Calu3 (cell line): Measurements from ENCODE around the gene MED12L. TPM values are rescaled to one million over a fixed set of nuclear protein-coding genes. Genes with fewer than 3 reads are reported as not detected.

Experiments
- BruUV-seq: library from RNA; stranded (reverse); fragments of 400-500 nt; replicated peaks from 2 replicates; lab custom pipeline; 2021; lab: Mats Ljungman, UMichigan
- CTCF ChIA-PET: fragments of 300-600 bp; sonication (Branson Sonifier 250); formaldehyde crosslinking; loops from one replicate; lab custom pipeline; 2022; ENCODE audit warnings: antibody characterized with exemption; lab: Charles Lee
- DNase-seq: peaks from one replicate; pipeline ENCODE4 v3.0.0; 2022
- H3K27ac Mint-ChIP-seq: one replicate; pipeline ENCODE4 v1.8.0; 2022; ENCODE audit warnings: mixed read lengths; ENCODE audit not compliant: unreplicated experiment
- H3K27me3 Mint-ChIP-seq: one replicate; pipeline ENCODE4 v1.8.0; 2022; ENCODE audit warnings: mixed read lengths; ENCODE audit not compliant: unreplicated experiment
- H3K36me3 Mint-ChIP-seq: one replicate; pipeline ENCODE4 v1.8.0; 2022; ENCODE audit warnings: mild to moderate bottlenecking, moderate library complexity, mixed read lengths; ENCODE audit not compliant: insufficient read depth, unreplicated experiment
- H3K4me1 Mint-ChIP-seq: one replicate; pipeline ENCODE4 v1.8.0; 2022; ENCODE audit warnings: mild to moderate bottlenecking, low read depth, mixed read lengths; ENCODE audit not compliant: unreplicated experiment
- H3K4me3 Mint-ChIP-seq: one replicate; pipeline ENCODE4 v1.8.0; 2022; ENCODE audit warnings: mild to moderate bottlenecking, low read depth, moderate library complexity, mixed read lengths; ENCODE audit not compliant: unreplicated experiment
- H3K9me3 Mint-ChIP-seq: one replicate; pipeline ENCODE4 v1.8.0; 2022; ENCODE audit warnings: low read depth, mixed read lengths; ENCODE audit not compliant: unreplicated experiment
- intact Hi-C: fragments of 100-400 bp; cut with micrococcal nuclease; formaldehyde crosslinking; loops from one replicate; pipeline ENCODE4 v1.10.0; 2022; ENCODE audit not compliant: unreplicated experiment
- total RNA-seq: library from RNA; stranded (reverse); gene quantifications from 2 replicates; pipeline ENCODE4 v1.2.3, GENCODE V29; 2022
- TF ChIP-seq, protein P1 (sequence below): fragments of 200-600 bp; IDR thresholded peaks from one replicate; pipeline ENCODE4 v1.8.0; 2022; ENCODE audit warnings: antibody characterized with exemption; ENCODE audit not compliant: unreplicated experiment

MED12L gene
- total RNA-seq, 1 experiment from 2014 or later: 4.6 TPM

DNA sequence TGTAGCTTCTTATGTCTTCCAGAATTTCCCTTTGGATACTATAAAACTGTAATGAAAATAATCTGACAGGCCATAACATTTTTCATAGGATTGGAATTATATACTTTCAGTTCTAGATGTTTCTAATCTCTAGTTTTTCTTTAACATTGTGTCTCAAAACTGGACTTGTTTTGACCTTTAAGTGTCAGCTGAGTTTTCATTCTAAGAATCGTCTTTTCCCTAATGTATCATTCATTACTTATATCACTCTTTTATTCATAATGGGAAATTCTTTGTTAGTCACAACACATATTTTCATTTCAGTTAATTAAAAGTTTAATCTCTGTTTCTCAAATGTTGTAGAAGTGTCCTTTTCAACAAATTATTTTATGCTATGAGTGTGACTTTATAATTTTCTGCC lies 105.6 kb downstream of the MED12L start:
- no peaks in the 10 kb centered on the region for H3K9me3 Mint-ChIP-seq
- no peak overlapping the region for H3K27ac Mint-ChIP-seq
- H3K27me3 Mint-ChIP-seq: no peaks in the 10 kb centered on the region
- H3K36me3 Mint-ChIP-seq: no peaks in the 10 kb centered on the region
- TF ChIP-seq, protein P1, sequence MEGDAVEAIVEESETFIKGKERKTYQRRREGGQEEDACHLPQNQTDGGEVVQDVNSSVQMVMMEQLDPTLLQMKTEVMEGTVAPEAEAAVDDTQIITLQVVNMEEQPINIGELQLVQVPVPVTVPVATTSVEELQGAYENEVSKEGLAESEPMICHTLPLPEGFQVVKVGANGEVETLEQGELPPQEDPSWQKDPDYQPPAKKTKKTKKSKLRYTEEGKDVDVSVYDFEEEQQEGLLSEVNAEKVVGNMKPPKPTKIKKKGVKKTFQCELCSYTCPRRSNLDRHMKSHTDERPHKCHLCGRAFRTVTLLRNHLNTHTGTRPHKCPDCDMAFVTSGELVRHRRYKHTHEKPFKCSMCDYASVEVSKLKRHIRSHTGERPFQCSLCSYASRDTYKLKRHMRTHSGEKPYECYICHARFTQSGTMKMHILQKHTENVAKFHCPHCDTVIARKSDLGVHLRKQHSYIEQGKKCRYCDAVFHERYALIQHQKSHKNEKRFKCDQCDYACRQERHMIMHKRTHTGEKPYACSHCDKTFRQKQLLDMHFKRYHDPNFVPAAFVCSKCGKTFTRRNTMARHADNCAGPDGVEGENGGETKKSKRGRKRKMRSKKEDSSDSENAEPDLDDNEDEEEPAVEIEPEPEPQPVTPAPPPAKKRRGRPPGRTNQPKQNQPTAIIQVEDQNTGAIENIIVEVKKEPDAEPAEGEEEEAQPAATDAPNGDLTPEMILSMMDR: no peak
- no TSS peak for BruUV-seq
- CTCF ChIA-PET: no interaction called here
- no peak for DNase-seq
- intact Hi-C loops: no loop called here
- H3K4me1 Mint-ChIP-seq: no peaks in the 10 kb centered on the region
- no peak overlapping the region for H3K4me3 Mint-ChIP-seq

GRCh38 chr3:151192545-151192944 lies 107.1 kb downstream of the MED12L start:
- no peaks in the 10 kb centered on the region for H3K4me1 Mint-ChIP-seq
- BruUV-seq: no TSS peak
- no peak overlapping the region for H3K4me3 Mint-ChIP-seq
- no peak for DNase-seq
- no peaks in the 10 kb centered on the region for H3K27me3 Mint-ChIP-seq
- CTCF ChIA-PET: interaction anchor here (1.0 kb wide), 1 partner anchor 8 kb away, joined by 3 read pairs; no protein-coding TSS in a partner anchor
- H3K36me3 Mint-ChIP-seq: no peaks in the 10 kb centered on the region
- H3K27ac Mint-ChIP-seq: no peak overlapping the region
- intact Hi-C loops: no loop called here
- no peaks in the 10 kb centered on the region for H3K9me3 Mint-ChIP-seq
- TF ChIP-seq, protein P1: no peak

DNA sequence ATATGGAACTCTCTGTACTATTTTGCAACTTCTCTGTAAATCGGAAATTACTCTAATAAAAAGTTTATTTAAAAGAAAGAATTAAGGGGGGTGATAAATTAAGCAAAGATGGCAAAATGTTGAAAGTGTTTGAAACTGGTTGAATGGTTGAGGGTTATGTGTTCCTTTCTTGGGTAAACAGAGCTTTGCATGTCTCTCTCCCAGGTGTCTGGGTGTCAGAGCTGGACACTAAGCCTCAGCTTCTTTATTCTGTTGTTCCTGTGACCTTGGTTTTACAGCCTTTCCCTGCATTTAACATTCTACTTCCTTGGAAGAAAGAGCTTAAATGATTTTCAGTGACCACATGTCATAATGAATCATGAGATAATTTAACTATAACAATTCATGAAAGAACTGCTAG lies 110.4 kb downstream of the MED12L start:
- Mint-ChIP-seq H3K27ac (no peak overlapping the region), H3K27me3 (no peaks in the 10 kb centered on the region), H3K4me3 (no peak overlapping the region), H3K9me3 (no peaks in the 10 kb centered on the region), H3K36me3 (no peaks in the 10 kb centered on the region), H3K4me1 (no peaks in the 10 kb centered on the region)
- intact Hi-C loops: no loop called here
- CTCF ChIA-PET: interaction anchor here (0.8 to 1.3 kb wide), 2 partner anchors 18 to 32 kb away, joined by 3 read pairs; no protein-coding TSS in a partner anchor
- no peak for DNase-seq
- TF ChIP-seq, protein P1: no peak
- BruUV-seq: no TSS peak

GRCh38 chr3:151196434-151196833 lies 111.0 kb downstream of the MED12L start:
- CTCF ChIA-PET: interaction anchor here (0.6 to 1.3 kb wide), 2 partner anchors 32 to 1599 kb away, joined by 3 to 5 read pairs; no protein-coding TSS in a partner anchor
- TF ChIP-seq, protein P1: no peak
- Mint-ChIP-seq H3K36me3 (no peaks in the 10 kb centered on the region), H3K9me3 (no peaks in the 10 kb centered on the region), H3K4me3 (no peak overlapping the region), H3K27ac (no peak overlapping the region), H3K27me3 (no peaks in the 10 kb centered on the region), H3K4me1 (no peaks in the 10 kb centered on the region)
- DNase-seq: no peak
- intact Hi-C loops: no loop called here
- no TSS peak for BruUV-seq
